Mesenchymal stem cell (in vitro differentiated cells and primary cell): ENCODE results near the gene TMEM132E.

ENCODE experiments used
- DNase-seq: peaks from one replicate; pipeline ENCODE4 v3.0.0-alpha.2; 2013
- H2AFZ ChIP-seq: one replicate; pipeline ENCODE4 v1.6.1; 2013; ENCODE audit warnings: low read depth, mild to moderate bottlenecking, control low read depth, inconsistent platforms, low read length, moderate library complexity
- H2AK5ac ChIP-seq: 2 replicates; pipeline ENCODE4 v1.6.1; 2013; ENCODE audit warnings: low read length, moderate library complexity, mild to moderate bottlenecking, inconsistent platforms; ENCODE audit not compliant: severe bottlenecking
- H2BK120ac ChIP-seq: one replicate; pipeline ENCODE4 v1.6.1; 2013; ENCODE audit warnings: low read depth, mild to moderate bottlenecking, inconsistent platforms, low read length, moderate library complexity
- H2BK12ac ChIP-seq, 2 experiments: one replicate each; pipeline ENCODE4 v1.6.1; 2013; ENCODE audit warnings: inconsistent platforms in 2 of 2, low read length in 2 of 2, mild to moderate bottlenecking in 2 of 2, moderate library complexity in 2 of 2, control low read depth in 1 of 2
- H2BK15ac ChIP-seq: one replicate; pipeline ENCODE4 v1.6.1; 2013; ENCODE audit warnings: mild to moderate bottlenecking, low read depth, inconsistent platforms; ENCODE audit not compliant: poor library complexity, severe bottlenecking
- H2BK5ac ChIP-seq: 2 replicates; pipeline ENCODE4 v1.6.1; 2013; ENCODE audit warnings: low read depth, mild to moderate bottlenecking, low read length, control low read depth, inconsistent platforms; ENCODE audit not compliant: poor library complexity, severe bottlenecking
- H3K14ac ChIP-seq, 2 experiments: one replicate each; pipeline ENCODE4 v1.6.1; 2013; ENCODE audit warnings: inconsistent platforms in 2 of 2, low read length in 2 of 2, control low read depth in 1 of 2, mild to moderate bottlenecking in 1 of 2, moderate library complexity in 1 of 2
- H3K18ac ChIP-seq, 2 experiments: one replicate each; pipeline ENCODE4 v1.6.1; 2013; ENCODE audit warnings: inconsistent platforms in 2 of 2, low read length in 2 of 2, control low read depth in 1 of 2, low read depth in 1 of 2, mild to moderate bottlenecking in 1 of 2
- H3K23ac ChIP-seq, 2 experiments: one replicate each; pipeline ENCODE4 v1.6.1; 2013; ENCODE audit warnings: inconsistent platforms in 2 of 2, low read length in 2 of 2, mild to moderate bottlenecking in 2 of 2, moderate library complexity in 2 of 2, control low read depth in 1 of 2
- H3K27ac ChIP-seq: 2 replicates; pipeline ENCODE4 v1.5.1; 2013; ENCODE audit warnings: mild to moderate bottlenecking, moderate library complexity, low read length, control low read depth, inconsistent platforms; ENCODE audit not compliant: poor library complexity, severe bottlenecking
- H3K27me3 ChIP-seq, 2 experiments: 2 replicates each; pipeline versions ENCODE4 v1.6.1 to v1.7.0; 2013; ENCODE audit warnings: low read length in 2 of 2, mild to moderate bottlenecking in 2 of 2, moderate library complexity in 2 of 2, control low read depth in 1 of 2, inconsistent platforms in 1 of 2; ENCODE audit not compliant: control insufficient read depth in 1 of 2, insufficient read depth in 1 of 2
- H3K36me3 ChIP-seq, 2 experiments: 2 replicates each; pipeline versions ENCODE4 v1.6.1 to v1.7.0; 2013; ENCODE audit warnings: low read length in 2 of 2, control low read depth in 1 of 2, inconsistent platforms in 1 of 2, low read depth in 1 of 2, mild to moderate bottlenecking in 1 of 2; ENCODE audit not compliant: insufficient read depth in 2 of 2, control insufficient read depth in 1 of 2
- H3K4ac ChIP-seq, 2 experiments: one replicate each; pipeline ENCODE4 v1.6.1; 2013; ENCODE audit warnings: inconsistent platforms in 2 of 2, low read length in 2 of 2, mild to moderate bottlenecking in 2 of 2, moderate library complexity in 2 of 2, control low read depth in 1 of 2, low read depth in 1 of 2
- H3K4me1 ChIP-seq: 2 replicates; pipeline ENCODE4 v1.6.1; 2013; ENCODE audit warnings: low read depth, low read length, control low read depth; ENCODE audit not compliant: control insufficient read depth, insufficient read depth
- H3K4me2 ChIP-seq: 2 replicates; pipeline ENCODE4 v1.6.1; 2013; ENCODE audit warnings: low read length, mild to moderate bottlenecking, inconsistent platforms; ENCODE audit not compliant: poor library complexity, severe bottlenecking
- H3K4me3 ChIP-seq, 2 experiments: 2 replicates each; pipeline versions ENCODE4 v1.5.1 to v1.7.0; 2013; ENCODE audit warnings: low read length in 2 of 2, mild to moderate bottlenecking in 2 of 2, control low read depth in 1 of 2, low read depth in 1 of 2; ENCODE audit not compliant: insufficient read depth in 1 of 2
- H3K79me1 ChIP-seq: replicated peaks from 2 replicates; pipeline ENCODE4 v1.6.1; 2013; ENCODE audit warnings: mild to moderate bottlenecking, control low read depth, low read length, inconsistent platforms; ENCODE audit not compliant: poor library complexity, severe bottlenecking
- H3K9ac ChIP-seq: 2 replicates; pipeline ENCODE4 v1.7.0; 2013; ENCODE audit warnings: mild to moderate bottlenecking, low read length, moderate library complexity
- H3K9me3 ChIP-seq: 2 replicates; pipeline ENCODE4 v1.7.0; 2013; ENCODE audit warnings: mild to moderate bottlenecking, low read length; ENCODE audit not compliant: control insufficient read depth
- H4K8ac ChIP-seq: one replicate; pipeline ENCODE4 v1.6.1; 2013; ENCODE audit warnings: inconsistent platforms, mild to moderate bottlenecking, low read length, moderate library complexity
- H4K91ac ChIP-seq: one replicate; pipeline ENCODE4 v1.6.1; 2013; ENCODE audit warnings: mild to moderate bottlenecking, low read length, inconsistent platforms
- WGBS: methylation state at CpG from one replicate; pipeline ENCODE4 v1.1.7; 2013; ENCODE audit warnings: mixed read lengths; 5-methylcytosine and 5-hydroxymethylcytosine counted together

TMEM132E gene

DNA sequence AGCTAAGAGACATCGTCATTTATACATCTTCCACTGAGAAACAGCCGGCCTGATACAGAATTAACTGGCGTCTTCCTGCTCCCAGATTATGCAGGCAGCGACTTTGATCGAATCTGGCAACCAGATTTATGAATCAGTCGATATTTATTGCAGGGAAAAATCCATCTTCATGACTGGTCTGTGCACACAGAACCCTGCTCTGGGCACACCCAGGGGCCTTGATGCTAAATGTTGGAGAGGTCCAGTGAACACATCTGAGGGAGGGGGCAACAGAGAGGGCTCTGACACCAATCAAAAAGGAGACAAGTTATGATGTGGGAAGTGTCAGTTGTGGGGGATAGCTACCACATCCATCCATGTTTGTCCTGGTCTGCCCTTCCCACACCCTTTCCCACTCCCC is 102.9 kb downstream of the TMEM132E start:
- Histone ChIP-seq H3K9me3 (peaks cover 5% of the 10 kb centered on the region), H3K4ac (no peak overlapping the region), H3K9ac (no peak overlapping the region), H3K4me2 (no peak overlapping the region), H4K8ac (no peak overlapping the region), H3K18ac (no peak overlapping the region), H3K27me3 (no peaks in the 10 kb centered on the region), H3K4me1 (no peaks in the 10 kb centered on the region), H3K79me1 (no peaks in the 10 kb centered on the region), H4K91ac (no peak overlapping the region), H3K14ac (no peak overlapping the region), H2BK5ac (no peak overlapping the region), H2AK5ac (no peak overlapping the region), H3K36me3 (no peaks in the 10 kb centered on the region), H2BK120ac (no peak overlapping the region), H2AFZ (no peak overlapping the region), H3K27ac (no peak overlapping the region), H2BK15ac (no peak overlapping the region), H3K4me3 (no peak overlapping the region), H2BK12ac (no peak overlapping the region), H3K23ac (no peak overlapping the region)
- no peak for DNase-seq
- WGBS = 48% methylated on average over 6 of the region's 6 CpGs

DNA sequence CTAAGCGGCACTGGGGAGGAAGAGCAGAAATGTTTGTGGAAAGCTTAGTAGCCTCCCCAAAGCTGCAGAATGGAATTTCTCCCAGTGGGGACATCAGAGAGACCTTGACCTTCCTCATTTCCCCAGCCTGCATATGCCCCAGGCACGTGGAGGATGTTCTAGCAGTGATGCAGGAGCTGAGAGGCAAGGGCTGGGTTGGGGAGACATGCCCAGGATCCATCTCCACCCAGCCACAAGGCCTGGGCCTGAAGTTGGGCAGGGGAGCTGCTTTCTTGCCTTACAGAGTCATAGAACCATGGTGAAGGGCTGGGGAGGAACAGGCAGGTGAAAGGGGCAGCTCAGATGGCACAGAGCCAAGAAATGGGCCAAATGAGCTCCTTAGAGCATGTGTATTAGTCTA is 104.0 kb downstream of the TMEM132E start:
- H3K4me1 ChIP-seq = no peaks in the 10 kb centered on the region
- H3K36me3 ChIP-seq = no peaks in the 10 kb centered on the region
- H3K4ac ChIP-seq = no peak overlapping the region
- H2AK5ac ChIP-seq = no peak overlapping the region
- no peak overlapping the region for H3K18ac ChIP-seq
- H3K14ac ChIP-seq = no peak overlapping the region
- H3K9ac ChIP-seq = no peak overlapping the region
- H3K9me3 ChIP-seq = peaks cover 10% of the 10 kb centered on the region
- DNase-seq = no peak
- H4K8ac ChIP-seq = no peak overlapping the region
- no peak overlapping the region for H2BK120ac ChIP-seq
- 40% methylated on average over 2 of the region's 2 CpGs for WGBS
- H3K27ac ChIP-seq = no peak overlapping the region
- H3K4me3 ChIP-seq = no peak overlapping the region
- no peak overlapping the region for H2AFZ ChIP-seq
- H3K23ac ChIP-seq = no peak overlapping the region
- H3K4me2 ChIP-seq = no peak overlapping the region
- no peak overlapping the region for H2BK12ac ChIP-seq
- no peak overlapping the region for H4K91ac ChIP-seq
- H2BK5ac ChIP-seq = no peak overlapping the region
- no peak overlapping the region for H2BK15ac ChIP-seq
- no peaks in the 10 kb centered on the region for H3K79me1 ChIP-seq
- H3K27me3 ChIP-seq = no peaks in the 10 kb centered on the region
